ENCODE data around the gene CCDC192. TPM values are rescaled to one million over a fixed set of nuclear protein-coding genes. Genes with fewer than 3 reads are reported as not detected.

The CCDC192 gene
- total RNA-seq, 1 experiment from 2014 or later = not detected

- no peak for DNase-seq (ENCODE audit: low read depth)
Measured at GRCh38 chr5:127920936-127921335, 217.7 kb downstream of the CCDC192 start.

- no peak for DNase-seq (ENCODE audit: low read depth)
Measured at GRCh38 chr5:127922603-127923002, 219.4 kb downstream of the CCDC192 start.

GRCh38 chr5:127923804-127924570, 220.8 kb downstream of the CCDC192 start:
- DNase-seq (ENCODE audit: low read depth) = no peak

GRCh38 chr5:127924606-127925005, 221.4 kb downstream of the CCDC192 start:
- no peak for DNase-seq (ENCODE audit: low read depth)

- peak; percentile 14 for DNase-seq (ENCODE audit: low read depth)
Measured at GRCh38 chr5:127925916-127926315, 222.7 kb downstream of the CCDC192 start.

GRCh38 chr5:127926974-127927373, 223.8 kb downstream of the CCDC192 start:
- no peak for DNase-seq (ENCODE audit: low read depth)

GRCh38 chr5:127928053-127928452, 224.9 kb downstream of the CCDC192 start:
- DNase-seq (ENCODE audit: low read depth) = no peak

- no peak for DNase-seq (ENCODE audit: low read depth)
Measured at GRCh38 chr5:127930311-127930710, 227.1 kb downstream of the CCDC192 start.

GRCh38 chr5:127931396-127931795, 228.2 kb downstream of the CCDC192 start:
- no peak for DNase-seq (ENCODE audit: low read depth)

GRCh38 chr5:127933348-127933747, 230.2 kb downstream of the CCDC192 start:
- no peak for DNase-seq (ENCODE audit: low read depth)

GRCh38 chr5:127934791-127935256, 231.6 kb downstream of the CCDC192 start:
- DNase-seq (ENCODE audit: low read depth) = peak; percentile 91

- no peak for DNase-seq (ENCODE audit: low read depth)
Measured at GRCh38 chr5:127935398-127935797, 232.2 kb downstream of the CCDC192 start.

- DNase-seq (ENCODE audit: low read depth) = no peak
Measured at GRCh38 chr5:127936439-127936972, 233.3 kb downstream of the CCDC192 start.

- no peak for DNase-seq (ENCODE audit: low read depth)
Measured at GRCh38 chr5:127938746-127939145, 235.6 kb downstream of the CCDC192 start.

- DNase-seq (ENCODE audit: low read depth) = no peak
Measured at GRCh38 chr5:127940854-127941253, 237.7 kb downstream of the CCDC192 start.

GRCh38 chr5:127941646-127942045, 238.5 kb downstream of the CCDC192 start:
- DNase-seq (ENCODE audit: low read depth) = no peak

GRCh38 chr5:127942246-127943060, 239.3 kb downstream of the CCDC192 start:
- DNase-seq (ENCODE audit: low read depth) = peak; percentile 19

GRCh38 chr5:127943061-127943371, 239.8 kb downstream of the CCDC192 start:
- no peak for DNase-seq (ENCODE audit: low read depth)

- no peak for DNase-seq (ENCODE audit: low read depth)
Measured at GRCh38 chr5:127944125-127944524, 240.9 kb downstream of the CCDC192 start.

GRCh38 chr5:127947941-127948340, 244.8 kb downstream of the CCDC192 start:
- no peak for DNase-seq (ENCODE audit: low read depth)

GRCh38 chr5:127950707-127951391, 247.7 kb downstream of the CCDC192 start:
- no peak for DNase-seq (ENCODE audit: low read depth)

GRCh38 chr5:127951791-127952190, 248.6 kb downstream of the CCDC192 start:
- DNase-seq (ENCODE audit: low read depth) = no peak
